Activated T-cell treated with anti-CD3 and anti-CD28 coated beads for 1 hour (primary cell): ENCODE results near the gene KRT82.

Source experiments
- DNase-seq: peaks from one replicate; pipeline ENCODE4 v3.0.0-alpha.2; 2020; ENCODE audit warnings: low read depth

The KRT82 gene

DNA sequence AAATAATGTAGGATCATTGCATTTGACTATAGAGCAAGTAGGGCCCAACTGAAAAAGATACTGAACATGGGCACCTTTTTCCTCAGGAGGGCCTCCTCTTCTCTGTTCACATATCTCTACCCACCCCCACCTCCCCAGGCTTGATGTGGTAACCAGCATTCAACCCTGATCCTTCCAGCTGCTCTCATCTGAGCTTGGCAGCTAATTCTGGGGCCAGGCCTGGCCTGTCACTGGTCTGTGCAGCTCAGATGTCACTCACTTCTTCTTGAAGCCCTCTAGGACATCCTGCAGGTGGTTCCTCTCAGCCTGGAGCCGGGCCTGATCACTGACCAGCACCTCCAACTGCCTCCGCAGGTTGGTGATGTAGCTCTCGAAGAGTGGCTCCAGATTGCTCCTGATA, 22.8 kb downstream of the KRT82 start:
- DNase-seq, result no peak

DNA sequence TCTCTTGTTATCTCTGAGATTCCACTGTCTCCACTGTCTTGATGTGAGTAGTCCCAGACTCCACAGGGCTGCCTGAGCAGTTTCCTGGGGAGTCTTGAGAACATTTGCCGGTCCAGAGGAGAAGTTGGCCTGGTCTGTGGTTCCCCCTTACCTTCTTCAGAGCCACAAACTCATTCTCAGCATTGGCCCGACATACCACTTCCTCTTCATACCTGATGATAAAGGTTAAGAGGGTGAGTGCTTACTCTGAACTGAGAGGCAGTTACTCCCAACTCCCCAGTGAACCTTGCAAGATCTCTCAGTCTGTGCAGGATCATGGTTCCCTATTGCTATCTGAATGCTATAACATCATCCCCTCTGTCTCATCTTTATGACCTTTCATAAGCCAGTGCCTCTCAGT, 23.3 kb downstream of the KRT82 start:
- no peak for DNase-seq

DNA sequence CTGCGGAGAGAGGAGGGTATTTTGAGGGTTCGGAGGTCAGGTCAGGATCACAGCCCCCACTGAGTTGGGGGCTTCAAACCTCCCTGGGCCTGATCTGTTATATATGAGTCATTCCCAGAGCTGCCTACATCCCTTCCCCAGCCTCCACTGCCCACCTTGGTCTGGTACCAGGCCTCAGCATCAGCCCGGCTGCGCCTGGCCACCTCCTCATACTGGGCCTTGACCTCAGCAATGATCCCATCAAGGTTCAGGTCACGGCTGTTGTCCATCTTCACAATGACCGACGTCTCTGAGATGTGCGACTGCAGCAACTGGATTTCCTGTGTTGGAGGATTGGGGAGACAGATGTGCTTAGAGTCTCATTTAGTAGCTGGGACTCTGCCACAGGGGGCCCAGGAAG, 24.9 kb downstream of the KRT82 start:
- no peak for DNase-seq

DNA sequence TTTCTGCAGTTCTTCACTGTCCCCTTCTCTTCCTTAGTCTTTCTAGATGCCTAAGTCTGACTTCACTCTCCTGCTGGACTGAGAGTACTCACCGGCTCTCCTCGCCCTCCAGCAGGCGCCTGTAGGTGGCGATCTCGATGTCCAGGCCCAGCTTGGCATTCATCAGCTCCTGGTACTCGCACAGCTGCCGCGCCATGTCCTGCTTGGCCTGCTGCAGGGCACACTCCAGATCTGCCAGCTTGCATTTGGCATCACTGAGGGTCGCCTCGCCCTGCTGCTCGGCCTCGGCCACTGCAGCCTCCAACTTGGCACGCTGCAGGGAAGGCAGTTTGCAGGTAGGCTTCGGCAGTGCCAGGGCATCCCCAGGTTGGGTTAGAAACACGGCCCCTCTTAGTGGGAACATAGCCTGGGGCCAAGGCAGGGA, 25.9 kb downstream of the KRT82 start:
- DNase-seq, result no peak

DNA sequence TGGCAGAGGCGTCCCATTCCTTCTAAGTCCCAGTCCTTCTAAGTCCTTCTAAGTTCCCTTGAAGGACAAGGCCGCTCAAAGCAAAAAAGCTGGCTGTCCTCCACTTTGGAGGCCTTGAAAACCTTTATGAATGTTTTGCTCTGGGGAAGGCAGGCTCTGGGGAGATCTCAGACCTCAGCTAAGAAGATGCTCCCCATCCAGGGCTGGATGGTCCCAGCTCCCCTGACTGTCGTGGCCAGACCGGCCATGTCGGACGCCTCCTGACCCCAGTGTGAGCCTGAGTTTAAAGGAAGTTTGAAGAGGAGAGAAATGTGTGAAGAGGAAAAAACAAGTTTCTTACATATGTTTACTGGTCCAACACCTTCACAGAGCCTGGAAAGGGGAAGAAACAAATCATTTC, 26.6 kb downstream of the KRT82 start:
- DNase-seq, result no peak

DNA sequence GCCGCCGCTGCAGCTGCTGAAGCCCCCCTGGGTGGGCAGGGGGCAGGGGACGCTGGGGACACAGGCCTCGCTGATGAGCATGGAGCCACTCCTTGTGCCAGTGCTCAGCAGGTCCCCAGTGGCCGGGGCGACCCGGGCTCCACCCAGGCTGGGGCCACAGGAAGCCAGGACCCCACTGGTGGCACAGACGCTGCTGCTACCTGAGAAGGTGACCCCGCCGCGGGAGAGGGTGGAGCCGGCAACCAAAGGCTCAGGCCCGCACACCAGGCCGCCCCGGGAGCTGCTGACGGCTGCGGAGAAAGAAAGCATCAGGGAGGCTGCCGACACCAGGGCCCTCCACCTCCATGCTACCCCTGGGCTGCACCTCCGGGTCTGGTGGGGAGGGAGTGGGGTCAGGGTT, 28.0 kb downstream of the KRT82 start:
- no peak for DNase-seq

DNA sequence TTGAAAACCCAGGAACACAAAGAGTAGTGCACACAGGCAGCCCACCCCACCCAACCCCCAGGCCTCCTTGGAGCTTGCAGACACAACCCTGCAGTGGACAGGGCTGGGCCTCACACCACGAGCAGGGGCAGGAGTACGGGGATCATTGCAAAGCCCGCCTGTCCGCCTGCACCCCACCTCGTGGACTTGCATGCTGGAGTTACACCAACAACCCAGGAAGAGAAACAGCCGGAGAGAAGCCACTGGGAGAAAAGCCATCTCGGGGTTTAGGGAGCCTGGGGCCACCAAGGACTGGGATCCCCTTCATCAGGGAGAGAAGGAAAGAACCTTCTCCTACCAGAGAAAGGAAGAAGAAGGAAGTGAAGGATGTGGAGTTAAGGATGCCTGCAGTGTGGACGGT, 28.9 kb downstream of the KRT82 start:
- DNase-seq, result no peak

DNA sequence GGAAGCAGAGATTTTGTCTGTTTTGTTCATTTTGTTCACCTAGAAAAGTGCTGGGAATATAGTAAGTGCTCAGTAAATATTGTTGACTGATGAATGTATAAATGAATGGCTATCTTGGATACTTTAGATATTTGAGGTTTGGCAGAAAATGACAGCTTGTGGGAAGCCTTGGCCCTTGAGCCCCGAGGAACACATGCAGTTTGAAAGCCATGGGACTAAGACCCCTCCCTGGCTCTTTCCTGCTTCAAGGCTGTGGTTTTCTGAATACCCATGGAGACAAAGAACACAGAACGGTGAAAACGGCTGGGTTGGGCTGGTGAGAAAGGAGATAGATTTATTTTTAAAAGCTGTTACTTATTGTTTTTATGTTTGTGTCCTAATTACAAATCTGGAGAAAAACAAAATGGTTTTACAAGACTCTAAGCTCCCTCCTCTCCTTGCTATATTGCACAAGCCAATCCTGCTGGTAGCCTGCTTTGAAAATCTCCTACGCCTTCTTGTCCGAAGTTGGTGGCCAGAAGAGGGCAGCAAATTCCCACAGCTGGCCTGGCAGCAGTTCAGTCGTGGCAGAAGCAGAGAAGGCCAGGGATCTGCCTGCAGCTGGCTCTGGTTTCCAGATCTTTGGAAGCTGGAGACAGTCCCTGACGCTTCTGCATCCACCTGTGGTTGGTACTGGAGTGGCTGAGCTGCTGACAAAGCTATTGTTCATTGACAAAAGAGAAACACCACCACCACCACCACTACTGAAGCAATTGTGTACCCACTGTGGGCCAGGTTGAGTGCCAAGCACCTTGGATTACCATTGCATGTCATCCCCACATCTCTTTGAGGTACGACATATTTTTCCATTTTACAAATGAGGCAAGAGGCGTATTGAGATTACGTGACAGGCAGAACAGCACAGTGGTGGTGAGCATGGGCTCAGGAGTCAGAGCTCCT, 33.6 kb downstream of the KRT82 start:
- DNase-seq, result peak; percentile 37

DNA sequence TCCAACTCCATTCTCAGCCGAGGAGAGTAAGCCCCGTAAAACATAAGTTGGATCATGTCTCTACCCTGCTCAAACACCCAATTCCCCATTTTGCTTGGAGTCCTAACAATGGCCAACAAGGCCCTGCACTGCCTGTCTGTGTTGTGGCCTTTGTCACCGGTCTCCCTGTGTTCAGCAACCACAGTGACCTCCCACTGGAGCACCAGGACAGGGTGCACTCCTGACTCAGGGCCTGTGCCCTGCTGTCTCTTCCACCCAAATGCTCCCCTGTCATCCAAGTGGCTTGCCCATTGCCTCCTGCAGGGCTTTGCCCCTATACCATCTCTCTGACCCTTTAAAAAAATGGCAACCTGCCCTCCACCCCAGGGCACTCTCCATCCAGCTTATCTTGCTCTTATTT, 34.4 kb downstream of the KRT82 start:
- no peak for DNase-seq

DNA sequence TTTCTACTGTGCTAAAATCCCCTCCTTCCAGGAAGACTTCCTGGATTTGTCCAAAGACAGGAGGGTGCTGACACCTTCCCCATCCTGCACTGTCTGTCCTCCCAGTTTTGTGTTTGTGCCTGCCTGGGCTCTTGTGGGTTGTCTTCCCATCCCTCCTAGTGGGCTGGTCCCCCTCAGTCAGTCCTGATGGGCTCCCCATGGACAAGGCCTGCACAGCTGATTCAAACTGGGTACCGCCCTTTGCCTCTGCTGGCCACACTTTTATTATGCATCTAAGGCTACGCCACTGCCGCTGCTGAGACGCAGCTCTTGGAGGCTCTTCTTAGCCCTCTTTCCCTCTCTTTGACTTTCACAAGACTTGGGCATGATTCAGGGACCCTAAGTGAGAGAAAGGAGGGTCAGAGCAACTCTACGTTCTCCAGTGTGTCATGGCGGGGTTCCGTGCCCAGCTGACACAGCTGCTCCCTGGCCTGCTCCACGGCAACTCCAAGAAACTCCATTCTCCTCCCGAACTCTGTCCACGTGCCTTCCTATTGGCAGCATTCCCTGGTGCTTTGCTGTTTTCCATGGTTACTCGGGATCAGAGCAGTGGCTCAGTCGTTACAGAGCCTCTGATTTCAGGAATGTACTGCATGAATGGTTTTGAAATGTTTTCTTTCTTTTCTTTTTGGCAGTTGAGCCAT, 35.1 kb downstream of the KRT82 start:
- no peak for DNase-seq

DNA sequence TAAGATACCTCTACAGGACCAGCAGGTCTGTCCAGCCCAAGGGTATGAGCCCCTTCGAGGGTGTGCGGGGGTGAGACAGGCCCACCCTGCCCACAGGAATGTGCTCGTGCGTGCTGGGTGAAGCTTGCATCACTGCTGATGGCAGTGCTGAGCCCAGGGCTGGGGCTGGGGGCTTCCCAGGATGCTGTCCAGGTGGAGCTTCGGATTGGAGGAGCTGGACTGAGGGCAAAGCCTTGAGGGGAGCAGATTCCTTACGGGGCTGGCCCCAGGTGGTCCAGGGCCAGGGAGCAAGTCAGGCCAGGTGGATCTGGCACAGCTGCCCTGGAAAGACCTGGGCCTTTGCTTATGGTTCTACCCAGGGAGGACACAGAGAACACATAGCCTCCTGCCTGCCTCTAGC, 36.3 kb downstream of the KRT82 start:
- no peak for DNase-seq

DNA sequence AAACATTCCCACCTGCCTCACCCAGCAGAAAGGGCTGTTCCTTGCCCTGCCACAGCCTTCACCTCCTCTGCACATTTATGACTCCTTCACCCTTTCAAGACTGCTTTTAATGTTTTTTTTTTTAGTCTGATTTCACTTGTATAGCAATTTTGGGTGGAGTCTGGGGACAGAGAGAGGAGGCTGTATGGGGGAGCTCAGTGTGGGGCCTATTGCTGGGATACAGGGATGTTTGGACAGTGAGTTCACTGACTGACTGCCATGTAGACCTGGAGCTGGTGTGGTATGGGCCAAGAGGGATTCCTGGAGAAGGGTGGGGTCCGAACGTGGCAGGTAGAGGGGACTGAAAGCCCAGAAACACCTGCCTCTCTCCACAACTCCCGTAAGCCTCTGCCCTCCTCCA, 36.9 kb downstream of the KRT82 start:
- DNase-seq, result no peak

DNA sequence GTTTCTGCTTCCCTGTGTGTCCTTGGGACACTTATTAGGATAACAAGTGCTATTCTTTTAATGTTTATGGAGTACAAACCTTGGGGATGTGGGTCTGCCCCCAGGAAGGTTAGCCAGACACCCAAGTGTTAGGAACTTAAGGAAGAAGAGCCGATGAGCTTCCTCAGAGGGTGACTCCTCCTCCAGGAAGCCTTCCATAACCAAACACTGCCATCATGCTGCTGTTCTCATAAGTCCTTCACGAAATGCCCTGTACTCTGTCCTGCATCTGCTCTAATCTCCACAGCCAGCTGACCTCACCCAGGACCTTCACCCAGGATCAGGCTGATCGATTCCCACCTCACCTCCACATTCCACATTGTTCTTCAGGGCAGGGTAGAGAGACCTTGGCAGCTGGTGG, 37.6 kb downstream of the KRT82 start:
- no peak for DNase-seq

DNA sequence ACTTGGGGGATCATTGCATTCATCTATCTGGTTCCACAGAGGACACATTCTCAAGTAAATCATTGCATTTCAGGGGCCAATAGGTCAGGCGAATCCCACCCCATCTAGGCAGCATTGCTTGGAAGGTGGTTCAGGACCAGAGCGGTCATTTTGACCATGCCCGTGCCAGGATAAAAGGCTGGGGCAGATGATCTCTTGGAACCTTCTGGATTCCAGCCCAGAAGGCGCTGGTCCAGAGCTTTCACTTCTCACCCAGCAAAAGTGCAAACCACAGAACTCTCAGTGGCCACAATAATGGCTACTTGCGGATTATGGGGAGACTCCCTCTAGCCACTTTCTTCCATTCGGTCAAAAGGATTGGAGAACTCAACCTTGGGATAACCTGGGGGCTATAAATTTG, 38.3 kb downstream of the KRT82 start:
- no peak for DNase-seq

DNA sequence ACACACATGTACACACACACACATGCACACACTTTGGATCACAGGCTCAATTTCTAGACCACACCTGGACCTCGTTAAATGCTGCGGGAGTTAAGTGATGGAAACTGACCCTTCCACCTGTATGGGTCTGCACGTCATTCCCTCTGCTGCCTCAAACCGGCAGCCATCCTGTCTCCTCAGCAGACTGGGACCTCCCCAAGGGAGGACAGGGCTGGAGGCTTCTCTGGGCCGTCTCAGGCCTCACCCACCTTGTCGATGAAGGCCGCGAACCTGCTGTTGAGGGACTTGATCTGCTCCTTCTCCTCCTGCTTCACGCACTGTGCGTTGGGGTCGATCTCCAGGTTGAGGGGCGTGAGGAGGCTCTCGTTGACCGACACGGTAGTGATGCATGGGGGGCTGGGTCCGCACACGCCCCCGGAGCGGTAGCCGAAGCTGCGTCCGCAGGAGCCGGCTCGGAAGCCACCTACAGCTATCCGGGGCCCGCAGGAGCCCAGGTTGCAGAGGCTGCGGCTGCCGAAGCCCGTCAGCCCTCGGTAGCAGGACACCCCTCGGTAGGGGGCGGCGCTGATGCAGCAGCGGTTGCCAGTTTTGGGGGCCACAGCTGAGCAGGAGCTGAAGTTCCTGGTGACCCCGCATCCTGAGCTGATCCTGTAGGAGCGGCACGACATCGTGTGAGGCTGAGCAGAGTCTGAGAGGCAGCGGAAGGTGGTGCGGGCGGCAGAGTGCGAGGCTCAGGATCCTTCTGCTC, 39.2 kb downstream of the KRT82 start, which contains the start of gene KRT85:
Gene KRT85 (minus strand): TSS at position 744 of the 748 bp plus-strand sequence. CDS start 76 bp downstream, at position 668.
- no peak for DNase-seq

DNA sequence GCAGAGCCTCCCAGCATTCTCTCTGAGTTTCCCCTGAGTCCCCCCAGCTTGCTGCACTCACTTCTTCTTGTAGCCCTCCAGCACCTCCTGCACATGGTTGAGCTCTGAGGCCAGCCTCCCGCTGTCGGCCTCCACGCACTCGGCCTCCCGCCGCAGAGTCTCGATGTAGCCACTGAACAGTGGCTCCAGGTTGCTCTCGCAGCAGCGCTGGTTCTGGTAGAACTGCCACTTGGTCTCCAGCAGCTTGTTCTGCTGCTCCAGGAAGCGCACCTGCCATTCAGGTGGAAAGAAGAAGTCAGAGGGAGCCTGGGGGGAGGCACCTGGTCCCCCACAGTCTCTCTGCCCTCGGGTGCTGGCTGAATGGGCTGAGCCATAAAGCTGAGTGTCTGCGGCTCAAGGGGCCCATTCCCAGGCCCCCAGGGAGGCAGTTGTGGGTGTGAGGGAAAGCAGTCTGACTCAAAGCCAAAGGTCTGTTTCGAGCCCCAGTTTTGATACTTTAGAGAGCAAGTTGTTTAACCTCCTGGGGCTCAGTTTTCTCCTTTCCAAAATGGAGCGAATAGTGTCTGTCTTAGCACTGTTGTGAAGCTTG, 41.1 kb downstream of the KRT82 start:
- no peak for DNase-seq

DNA sequence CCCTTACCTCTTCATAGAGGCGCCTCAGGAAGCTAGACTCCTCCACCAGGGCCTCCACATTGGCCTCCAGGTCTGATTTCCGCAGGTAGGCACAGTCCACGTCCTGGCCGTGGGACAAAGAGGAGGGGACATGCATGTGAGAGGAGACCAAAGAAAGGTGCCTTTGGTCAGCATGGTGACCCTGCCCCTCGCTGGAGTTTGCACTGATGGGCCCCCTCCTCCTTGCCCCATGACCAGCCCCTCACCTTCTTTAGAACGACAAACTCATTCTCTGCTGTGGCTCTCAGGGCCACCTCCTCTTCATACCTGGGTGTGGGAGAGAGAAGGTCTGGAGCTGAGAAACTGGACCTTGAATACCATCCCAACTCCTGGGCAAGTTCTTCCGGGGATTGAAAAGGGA, 42.1 kb downstream of the KRT82 start:
- no peak for DNase-seq

DNA sequence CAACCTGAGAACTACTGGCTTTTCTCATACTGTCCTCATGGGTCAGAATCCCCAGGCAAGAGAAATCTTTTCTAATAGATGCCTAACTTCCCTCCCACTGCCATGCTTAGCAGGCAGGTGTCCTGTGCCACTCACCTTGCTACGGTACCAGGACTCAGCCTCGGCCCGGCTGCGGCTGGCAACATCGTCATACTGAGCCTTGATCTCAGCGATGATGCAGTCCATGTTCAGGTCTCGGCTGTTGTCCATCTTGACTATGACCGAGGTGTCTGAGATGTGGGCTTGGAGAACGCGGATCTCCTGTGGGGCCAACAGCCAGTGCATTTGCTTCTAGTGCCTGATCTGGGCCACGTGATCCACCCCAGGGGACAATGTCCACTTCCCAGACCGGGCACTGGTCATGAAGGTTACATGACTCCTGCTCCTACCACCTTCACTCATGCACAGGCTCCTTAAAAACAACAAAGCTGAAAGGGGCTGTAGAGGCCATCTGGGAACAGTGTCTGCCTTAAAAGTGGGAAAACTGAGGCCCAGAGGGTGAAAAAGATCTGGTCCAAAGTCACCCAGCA, 42.9 kb downstream of the KRT82 start:
- no peak for DNase-seq

DNA sequence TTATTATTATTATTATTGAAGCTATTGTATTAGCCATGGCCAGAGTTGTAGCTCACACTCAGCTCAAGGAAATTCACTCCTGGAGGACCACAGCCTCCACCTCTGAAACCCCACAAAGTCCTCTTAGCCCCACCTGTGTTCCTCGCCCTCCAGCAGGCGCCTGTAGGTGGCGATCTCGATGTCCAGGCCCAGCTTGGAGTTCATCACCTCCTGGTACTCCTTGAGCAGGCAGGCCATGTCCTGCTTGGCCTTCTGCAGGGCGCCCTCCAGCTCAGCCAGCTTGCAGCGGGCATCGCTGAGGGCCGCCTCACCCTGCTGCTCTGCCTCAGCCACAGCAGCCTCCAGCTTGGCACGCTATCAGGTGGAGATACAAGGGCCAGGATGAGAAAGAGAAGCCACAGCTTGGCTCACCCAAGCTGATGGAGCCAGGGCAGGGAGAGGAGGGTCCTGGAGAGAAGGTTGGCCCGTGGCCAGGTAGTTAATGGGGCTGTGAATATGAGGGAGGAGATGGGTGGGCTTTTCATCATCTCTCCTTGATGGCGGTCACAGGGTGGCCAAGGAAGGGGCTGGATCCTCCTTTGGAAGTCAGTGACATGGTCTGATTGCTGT, 43.9 kb downstream of the KRT82 start:
- no peak for DNase-seq

DNA sequence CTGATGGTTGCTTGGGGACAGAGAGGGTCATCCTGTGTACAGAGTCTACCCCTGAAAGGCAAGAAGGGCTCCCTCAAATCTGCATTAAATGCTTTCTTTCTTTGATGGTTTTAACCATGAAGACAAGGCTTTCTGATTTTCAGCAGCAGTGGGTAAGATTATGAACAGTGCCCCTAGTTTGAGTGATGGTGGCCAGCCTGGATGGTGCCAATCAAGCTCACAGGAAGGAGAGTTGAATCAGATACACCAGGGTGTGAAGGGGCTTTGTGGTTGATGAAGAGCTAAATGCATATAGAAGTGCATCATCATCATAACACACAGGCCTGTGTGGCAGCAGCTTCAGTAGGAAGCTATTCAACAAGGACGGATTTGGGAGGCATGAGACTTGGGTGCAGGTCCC, 44.6 kb downstream of the KRT82 start:
- no peak for DNase-seq

DNA sequence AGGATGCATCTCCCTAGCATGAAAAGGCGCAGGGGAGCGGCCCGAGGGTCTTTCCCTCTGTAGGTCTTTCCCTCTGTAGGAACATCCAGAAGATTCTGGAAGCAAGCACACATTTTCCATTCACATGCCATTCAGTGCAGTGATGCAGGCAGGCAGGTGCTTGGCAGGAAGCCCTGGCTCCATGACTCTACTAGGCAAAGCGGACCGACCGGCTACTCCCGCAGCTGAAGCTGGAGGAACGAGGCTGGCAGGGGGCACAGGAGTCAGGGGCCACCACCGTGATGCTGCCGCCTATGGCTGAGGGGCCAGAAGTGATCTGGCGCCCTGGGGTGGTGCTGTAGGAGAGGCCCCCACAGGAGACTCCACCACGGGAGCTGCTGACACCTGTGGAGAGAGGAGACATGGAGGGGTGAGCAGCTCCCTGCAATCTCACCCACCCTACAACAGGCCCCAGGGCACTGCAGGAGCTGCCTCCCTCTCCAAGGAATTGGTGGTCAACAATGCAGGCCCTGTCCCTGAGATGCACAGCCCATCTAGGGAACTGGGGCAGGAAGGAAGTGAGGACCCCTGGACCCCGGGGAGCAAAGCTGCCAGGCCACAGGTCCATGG, 45.4 kb downstream of the KRT82 start:
- no peak for DNase-seq
